GM19468 (cell line): Measurements from ENCODE around the gene SMAD6.

Experiments used
- ATAC-seq: cut with Tn5 transposase; IDR thresholded peaks from one replicate; pipeline ENCODE4 v1.9.1; 2021; ENCODE audit warnings: mild to moderate bottlenecking, moderate library complexity, moderate number of reproducible peaks; ENCODE audit not compliant: unreplicated experiment; ENCODE audit errors: extremely low read depth

SMAD6 gene

DNA sequence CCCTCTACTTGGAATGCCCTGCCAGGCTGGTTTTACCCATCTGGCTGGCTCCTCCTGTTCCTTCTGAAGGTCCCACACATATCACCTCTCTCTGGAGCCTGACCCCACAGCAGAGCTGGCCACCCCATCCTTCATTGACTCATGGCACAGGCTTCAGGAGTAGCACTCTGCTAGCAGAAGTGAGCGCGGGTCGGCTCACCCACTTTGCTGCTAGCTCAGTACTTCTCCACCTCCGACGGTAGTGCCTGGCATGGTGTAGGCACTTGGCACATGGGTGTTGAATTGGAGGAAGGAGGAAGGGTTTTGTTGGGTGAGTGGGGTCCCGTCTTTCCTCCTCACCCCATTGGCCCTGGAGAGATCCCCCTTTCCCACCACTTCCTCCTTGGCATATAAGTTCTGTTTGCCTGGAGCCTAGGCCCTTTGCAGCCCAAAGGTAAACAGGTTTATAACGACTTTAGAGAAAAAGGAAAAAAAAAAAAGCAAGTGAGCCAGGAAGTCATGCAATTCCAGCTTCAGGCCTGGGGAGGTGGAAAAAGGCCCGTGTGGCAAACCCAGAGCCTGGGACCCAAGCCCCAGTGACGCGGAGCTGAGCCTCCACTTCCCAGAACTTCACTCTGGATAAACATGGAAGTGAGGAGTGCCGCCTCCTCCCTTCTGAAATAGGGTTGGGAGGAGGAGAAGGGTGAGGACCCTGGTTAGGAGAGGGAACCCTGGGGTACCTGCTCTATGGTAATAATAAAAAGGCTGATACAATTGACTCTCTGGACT lies 35.4 kb downstream of the SMAD6 start:
- ATAC-seq = no peak

DNA sequence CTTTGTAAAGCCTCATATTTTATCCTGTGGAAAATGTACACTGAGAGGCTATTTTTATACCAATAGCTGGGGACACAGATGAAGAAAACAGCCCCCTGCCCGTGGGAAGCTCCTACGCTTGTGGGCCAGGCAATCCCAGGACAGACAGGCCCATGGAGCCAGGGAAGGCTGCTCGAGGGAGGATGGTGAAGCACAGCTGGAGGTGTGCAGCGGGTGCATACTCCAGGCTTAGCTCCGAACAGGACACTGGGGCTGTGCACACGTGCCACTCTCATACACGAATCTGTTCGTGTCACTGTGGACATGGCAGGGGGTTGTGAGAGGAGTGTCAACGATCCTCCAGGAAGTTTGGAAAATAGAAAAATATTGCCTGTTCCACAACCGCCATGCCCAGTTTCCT lies 36.1 kb downstream of the SMAD6 start:
- no peak for ATAC-seq

DNA sequence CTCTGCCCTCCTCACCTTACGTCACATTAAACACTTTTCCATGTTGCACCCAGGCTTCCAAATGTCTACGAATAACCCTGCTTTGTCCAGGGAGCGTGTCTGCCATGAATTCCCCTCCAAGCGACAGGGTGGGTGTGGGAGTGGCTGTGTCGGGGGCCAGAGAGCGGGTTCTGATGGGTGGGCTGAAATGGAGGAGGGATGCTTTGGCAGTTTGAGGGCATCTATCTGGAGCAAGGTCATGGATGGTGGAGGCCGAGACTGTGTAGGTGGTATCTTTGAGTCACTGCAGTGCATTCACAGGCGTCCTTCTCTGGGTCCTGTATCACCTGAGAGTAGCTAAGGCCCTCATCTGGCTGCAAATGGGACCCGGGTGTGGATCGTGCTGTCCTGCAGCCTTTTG lies 36.6 kb downstream of the SMAD6 start:
- no peak for ATAC-seq

DNA sequence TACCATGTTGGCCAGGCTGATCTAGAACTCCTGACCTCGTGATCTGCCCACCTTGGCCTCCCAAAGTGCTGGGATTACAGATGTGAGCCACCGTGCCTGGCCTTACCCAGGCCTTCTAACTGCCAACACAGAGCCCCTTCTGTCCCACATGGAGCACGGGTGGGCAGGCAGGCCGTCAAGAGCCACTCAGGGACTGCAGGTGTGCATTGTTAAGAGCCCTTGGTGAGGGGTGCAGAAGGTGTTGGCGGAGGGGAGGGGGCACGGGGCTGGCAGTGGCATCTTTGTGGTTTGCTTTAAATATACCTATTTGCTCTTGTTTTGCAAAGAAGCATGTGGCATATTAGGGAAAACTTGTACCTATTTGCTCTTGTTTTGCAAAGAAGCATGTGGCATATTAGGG lies 37.3 kb downstream of the SMAD6 start:
- no peak for ATAC-seq

DNA sequence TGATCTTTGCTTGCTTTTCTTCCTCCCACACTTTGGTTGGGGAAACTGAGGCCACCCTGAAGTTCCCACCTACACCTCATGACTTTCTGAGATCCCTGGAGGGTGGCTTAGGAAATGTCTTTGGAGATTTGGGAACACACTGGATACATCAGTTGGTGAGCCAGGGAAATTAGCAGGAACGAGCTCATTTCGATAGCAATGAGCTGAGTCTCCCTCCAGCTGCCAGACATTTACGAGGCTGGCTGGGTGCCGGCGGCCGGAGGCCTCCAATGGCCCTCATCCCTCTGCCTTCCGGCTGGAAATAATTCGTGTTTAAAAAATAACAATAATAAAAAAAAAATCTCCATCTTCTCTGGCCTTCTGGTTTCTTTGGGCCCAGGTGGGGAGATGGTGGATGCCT lies 38.8 kb downstream of the SMAD6 start:
- ATAC-seq = no peak

DNA sequence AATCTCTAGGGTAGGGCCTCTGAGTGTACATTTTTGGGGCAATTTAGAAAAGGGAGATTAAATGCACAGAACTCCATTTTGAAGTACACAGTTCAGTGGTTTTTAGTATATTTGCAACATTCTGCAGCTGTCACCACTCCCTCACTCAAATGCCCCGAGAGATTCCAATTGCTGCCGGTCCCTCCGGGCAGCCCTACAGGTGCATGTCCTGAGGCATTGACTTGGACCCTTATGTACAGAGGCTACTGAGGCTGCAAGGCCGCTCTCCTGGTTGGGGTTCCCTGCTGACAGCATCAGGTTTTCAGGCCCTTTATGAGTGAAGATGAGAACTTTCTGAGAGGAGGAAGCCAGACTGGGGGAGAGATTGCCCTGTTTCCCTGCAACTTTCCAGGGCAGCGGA lies 39.6 kb downstream of the SMAD6 start:
- ATAC-seq = no peak

DNA sequence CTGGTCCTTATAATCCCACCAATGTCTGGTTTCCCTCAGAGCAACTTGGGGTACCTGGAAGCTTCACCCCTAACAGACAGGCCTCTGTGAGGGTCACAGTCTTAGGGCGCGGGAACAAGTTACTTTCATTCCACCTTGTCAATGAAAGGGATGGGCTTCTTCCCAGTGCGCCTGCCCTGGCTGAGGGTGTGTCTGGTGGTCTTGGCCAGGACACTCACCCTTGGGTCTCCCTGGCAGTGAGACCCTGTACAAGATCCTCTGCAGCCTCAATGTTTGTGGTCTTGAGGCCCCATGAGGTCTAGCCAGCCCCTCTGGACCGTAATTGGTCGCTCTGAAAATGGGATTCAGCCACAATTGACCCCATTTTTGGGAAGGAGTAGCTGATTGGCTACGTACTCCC lies 40.2 kb downstream of the SMAD6 start:
- no peak for ATAC-seq

DNA sequence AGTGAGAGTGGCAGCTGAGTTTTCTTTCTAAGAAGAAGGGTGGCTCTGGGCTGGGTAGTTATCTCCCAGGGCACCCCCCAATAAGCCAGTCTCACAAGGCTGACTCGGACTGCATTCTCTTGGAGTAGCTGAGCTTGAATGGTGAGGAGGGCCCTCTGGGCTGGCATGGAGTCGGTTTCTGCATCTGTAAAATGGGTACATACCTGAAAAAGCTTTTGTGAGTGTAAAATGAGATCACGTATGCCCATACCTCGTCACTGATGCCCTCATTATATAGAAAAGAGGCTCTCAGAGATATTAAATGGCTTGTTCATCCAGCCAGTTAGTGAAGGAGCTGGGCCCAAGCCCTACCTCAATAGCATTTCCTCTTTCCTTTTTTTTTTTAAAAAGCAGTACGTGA lies 41.2 kb downstream of the SMAD6 start:
- ATAC-seq = no peak

DNA sequence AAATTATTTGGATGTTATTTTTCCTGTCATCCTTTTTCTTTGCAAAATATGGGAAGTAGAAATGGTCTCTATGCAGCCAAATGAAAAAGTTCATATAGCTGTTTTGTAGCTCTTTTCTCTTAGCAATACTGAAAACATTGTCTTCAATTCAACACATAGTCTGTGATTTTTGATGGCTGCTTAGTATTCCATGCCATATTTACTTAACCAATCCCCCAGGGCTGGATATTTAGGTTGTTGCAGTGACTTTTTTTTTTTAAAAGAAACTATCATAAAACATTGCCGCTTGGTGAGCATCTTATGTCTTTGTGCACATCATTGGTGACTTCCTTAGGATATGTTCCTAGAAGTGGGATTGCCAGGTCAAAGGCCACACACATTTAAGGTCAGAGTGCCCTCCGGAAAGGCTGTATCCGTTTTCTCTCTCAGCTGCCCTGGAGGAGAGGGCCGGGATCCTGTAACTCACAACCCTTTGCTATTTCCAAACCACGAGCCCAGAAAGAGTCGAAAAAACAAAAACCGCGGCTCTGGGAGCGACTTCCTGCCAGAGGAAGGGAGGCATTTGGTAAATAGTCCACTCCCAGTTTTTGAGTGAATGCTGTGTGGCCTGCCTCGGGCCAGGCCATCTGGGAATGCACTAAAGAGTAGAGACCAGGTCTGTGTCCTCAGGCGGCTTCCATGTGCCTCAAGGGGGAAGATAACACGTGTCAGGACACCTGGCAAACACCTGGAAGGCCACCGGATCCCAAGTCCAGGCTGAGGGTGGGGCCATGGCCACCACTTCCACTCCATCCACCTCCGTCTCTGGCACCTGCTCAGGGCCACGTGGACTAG lies 41.9 kb downstream of the SMAD6 start:
- ATAC-seq = no peak

DNA sequence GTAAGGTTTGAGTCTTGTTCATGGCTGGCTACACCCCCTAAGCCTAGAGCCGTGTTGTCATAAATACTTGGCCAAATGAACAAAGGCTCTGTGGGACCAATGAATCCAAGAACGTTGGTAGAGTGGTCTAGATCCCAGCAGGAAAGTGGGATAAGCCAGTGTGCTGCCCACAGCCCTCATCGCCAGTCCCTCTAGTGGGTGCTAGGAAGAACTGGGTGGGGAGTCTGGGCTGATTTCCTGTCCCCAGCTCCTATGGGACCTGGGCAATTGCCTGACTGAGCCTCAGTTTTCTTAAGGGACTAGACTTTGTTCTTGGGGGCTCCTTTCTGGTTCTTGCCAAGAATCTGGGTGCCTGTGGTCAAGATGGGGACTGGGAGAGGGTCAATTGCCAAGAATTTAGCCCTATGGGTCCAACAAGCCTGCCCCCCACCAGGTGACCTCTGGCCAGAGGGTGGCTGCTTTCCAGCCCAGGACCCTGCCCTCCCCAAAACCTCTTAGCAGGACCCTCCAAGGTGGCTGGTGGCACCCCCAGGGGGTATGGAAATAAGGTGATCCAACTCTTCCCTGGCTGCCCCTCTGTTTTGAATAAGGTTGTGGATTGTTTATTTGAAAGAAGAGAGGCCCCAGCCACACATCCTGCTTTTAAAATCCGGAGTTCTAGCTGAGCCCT lies 42.7 kb downstream of the SMAD6 start:
- ATAC-seq = no peak

DNA sequence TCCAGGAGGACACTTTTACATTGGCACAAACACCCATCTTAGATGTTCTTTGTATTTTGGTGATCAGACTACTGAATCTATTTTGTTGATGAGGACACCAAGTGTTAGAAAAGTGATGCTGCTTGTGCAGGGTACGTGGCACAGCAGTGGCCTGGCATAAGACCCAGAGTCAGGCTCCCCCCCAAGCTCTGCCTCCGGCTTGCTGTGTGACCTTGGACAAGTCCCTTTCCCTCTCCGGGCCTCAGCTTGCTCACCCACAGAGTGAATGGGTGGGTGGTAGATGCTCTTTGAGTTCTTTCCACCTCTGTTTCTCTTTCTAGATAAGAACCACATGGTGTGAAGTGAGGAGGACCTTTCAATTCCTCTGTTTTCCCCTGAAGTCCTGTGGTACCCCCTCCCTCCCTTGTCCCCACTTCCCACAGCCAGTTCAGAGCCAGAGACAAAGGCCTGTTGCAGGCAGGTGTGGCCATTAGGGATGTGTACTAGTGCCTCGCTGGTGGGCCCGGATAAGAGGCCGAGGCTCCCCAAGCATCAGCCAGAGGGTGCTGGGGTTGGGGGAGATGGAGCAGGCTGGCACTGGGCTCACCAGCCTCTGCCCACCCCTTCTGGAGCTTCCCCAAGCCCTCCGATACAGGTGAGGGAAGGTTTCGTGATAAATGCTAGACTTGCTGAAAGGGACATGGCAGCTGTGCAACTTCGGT lies 43.6 kb downstream of the SMAD6 start:
- no peak for ATAC-seq

DNA sequence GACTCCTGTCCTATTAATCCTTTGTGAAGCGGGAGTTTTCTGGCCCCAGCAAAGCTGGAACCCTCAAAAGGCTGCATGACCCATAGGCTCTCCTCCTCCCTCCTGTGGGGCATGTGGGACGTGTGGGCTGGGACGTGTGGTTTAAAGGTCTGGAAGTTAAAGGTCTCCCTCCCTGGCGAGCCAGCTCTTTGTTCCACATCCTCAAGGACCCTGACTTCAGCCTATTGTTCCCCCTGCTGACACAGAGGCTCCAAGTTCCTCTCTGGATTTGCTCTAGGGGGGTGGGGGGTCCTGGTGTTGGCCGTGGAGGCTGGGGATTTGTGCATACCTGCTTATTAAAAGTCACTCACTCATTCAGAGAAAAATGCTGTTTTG lies 44.2 kb downstream of the SMAD6 start:
- ATAC-seq = no peak

DNA sequence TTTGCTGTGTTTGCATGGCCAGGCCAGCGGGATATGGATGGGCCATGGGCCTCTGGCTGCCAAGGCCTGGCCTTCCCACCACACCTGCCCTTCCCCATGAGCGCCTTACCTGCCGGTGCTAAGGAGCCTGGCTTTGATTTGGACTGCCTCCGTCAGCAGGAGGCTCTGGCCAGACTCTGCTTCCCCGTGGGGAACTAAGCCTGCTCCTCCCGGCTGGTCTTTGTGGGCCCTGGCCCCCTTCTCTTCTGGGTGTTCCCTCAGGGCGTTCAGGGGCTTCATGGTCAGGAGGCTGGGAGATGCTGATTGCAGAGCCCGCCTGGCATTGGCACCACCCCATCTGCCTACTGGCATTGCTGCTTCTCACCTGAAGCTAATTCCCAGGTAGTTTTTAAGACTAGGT lies 45.2 kb downstream of the SMAD6 start:
- ATAC-seq = no peak

DNA sequence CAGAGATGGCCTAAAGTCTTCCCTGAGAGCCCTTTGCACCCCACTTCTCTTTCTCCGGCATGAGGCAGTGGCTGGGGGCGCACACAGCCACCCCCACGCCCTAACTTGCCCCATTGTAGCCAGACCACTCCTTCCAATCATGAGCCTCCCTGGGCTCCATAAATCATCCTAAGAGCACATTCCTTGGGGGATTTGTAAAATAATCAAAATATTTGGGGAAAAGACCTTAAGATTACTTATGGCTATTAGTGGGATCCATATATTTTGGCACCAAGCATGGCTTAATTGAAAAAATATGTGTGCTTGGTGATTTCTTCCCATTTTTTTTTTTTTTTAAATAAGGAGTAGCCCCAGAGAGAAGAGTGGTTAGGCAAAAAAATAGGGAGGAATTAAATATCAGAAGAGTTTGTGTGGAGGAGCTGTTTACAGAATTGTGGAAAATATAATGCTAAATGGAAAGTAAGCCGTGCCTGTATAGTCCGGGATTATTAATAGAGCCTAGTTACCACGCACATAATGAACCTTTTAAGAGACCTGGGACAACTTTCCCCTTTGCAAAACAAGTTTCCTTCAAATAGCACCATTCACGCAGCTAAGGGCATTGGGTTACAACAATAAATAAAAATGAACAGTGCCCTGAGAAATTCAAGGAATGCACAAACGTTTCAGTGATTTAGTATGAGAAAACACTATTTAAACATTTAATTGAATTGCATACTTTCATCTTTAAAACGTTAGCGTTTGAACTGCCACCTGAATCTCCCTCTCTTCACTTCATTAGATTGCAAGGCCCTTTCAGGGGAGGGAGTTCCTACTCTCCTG lies 46.1 kb downstream of the SMAD6 start:
- no peak for ATAC-seq

DNA sequence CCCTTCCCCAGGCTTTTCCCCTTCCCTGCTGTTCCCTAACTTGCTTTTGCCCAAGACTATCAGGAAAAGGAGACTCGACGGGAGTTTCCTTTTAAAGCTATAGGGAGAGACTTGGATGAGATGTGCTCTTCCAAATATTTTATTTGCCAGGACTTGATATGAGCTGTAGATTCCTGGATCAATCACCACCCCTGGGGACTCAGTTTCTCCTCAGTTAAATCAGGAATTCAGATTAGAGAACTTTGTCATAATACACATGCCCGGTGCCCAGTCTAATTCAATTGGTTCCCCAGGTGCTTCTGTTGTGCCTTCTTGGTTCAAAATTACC lies 46.6 kb downstream of the SMAD6 start:
- no peak for ATAC-seq

DNA sequence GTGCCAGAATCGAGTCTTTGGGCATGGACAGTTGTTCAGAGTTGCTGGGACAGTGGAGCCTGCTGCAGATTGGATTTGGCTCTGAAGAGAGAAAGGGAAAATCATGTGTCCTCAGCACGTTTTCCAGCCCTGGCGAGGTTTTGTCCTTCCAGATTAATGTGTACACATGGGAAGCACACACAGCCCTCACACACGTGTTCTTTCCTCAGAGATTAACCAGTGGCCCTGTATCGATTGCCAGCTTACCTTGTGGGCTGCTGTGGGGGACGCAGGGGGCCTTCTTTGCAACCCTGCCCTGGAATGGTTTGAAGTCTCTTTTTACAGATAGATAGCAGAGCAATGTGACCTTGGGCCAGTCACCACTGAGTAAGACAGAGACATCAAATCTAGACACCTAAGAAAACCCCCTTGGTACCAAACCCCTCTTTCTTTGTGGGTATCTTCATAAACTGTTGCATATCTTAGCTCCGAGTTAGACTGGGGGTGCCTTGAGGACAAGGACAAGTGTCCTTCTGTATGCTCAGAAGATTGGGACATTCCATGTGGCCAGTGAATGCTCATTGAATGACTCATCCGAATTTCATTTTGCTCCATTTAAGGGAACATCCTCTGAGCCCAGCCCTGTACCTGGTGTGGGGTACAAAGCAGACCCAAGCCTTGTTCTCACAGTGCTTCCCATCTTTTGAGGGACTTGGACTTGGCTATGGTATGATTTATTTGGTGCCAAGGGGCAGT lies 48.0 kb downstream of the SMAD6 start:
- ATAC-seq = no peak

DNA sequence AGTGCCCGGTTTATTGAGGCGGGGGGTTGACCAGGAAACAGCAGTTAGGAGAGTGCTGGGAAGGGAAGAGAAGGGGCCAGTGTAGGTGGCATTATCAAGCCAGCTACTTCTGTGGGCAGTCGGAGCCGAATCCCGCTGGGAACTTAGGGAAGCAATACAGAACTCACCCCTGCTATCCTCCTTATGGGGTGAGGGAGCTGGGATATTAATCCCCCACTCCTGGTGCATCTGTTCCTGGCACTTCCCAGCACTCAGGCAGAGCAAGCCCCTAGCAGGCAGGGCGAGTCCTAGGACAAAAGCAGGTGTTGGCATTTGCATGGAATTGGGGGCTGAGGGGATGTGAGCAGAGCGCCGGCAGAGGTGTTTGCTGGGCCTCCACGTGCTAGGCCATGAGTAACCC lies 48.6 kb downstream of the SMAD6 start:
- ATAC-seq = no peak

DNA sequence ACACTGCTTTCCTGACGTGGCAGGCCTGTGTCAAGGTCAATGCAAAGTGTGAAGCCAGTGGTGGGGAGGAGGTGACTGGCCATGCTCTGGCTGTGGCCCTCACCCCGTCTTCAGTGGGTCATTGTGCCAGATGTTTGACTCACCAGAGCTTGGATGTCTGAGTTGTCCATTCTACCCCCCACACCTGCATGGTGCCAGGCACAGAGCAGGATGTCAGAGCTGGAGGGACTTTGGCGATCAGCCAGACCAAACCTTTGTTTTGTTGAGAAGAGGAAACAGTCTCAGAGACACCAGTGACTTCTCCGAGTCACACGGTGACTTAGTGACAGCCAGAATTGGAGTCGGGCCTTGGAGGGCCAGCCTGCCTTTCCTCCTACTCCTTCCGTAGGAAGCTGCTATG lies 49.5 kb downstream of the SMAD6 start:
- ATAC-seq = no peak

DNA sequence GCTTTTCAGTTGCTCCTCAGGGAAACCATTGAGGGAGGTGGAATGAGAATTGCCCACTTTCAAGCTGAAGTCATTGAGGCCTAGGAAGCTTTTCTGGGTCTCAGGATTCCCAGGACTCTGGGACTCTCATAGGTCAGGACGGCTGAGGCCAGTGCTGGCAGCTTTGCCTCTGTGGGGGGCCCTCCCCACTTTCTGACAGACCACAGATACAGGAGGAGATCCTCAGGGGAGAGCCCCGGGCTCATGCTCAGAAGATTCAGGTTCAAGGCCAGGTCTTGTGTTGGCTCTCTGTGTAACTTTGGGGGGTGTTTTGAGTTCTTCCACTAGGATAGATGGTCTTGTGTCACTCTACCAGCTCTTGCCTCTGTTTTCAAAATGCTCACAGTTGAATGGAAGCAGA lies 50.0 kb downstream of the SMAD6 start:
- ATAC-seq = no peak
